ENCODE data around the gene TIMM50.

The TIMM50 gene

GRCh38 chr19:39500543-39500942 lies 19.9 kb downstream of the TIMM50 start:
- no peak for DNase-seq (ENCODE audit: low read depth)

GRCh38 chr19:39501340-39501739 lies 20.7 kb downstream of the TIMM50 start:
- no peak for DNase-seq (ENCODE audit: low read depth)

- DNase-seq (ENCODE audit: low read depth): peak; percentile 67
Measured at GRCh38 chr19:39502640-39503417, 22.2 kb downstream of the TIMM50 start.

- DNase-seq (ENCODE audit: low read depth): no peak
Measured at GRCh38 chr19:39506598-39506943, 25.9 kb downstream of the TIMM50 start.

GRCh38 chr19:39506944-39507714 lies 26.5 kb downstream of the TIMM50 start:
- DNase-seq (ENCODE audit: low read depth): no peak

- DNase-seq (ENCODE audit: low read depth): no peak
Measured at GRCh38 chr19:39507715-39508364, 27.2 kb downstream of the TIMM50 start.

GRCh38 chr19:39508629-39509028 lies 28.0 kb downstream of the TIMM50 start:
- no peak for DNase-seq (ENCODE audit: low read depth)

GRCh38 chr19:39509233-39509632 lies 28.6 kb downstream of the TIMM50 start:
- no peak for DNase-seq (ENCODE audit: low read depth)

GRCh38 chr19:39512988-39513387 lies 32.4 kb downstream of the TIMM50 start:
- DNase-seq (ENCODE audit: low read depth): no peak

- DNase-seq (ENCODE audit: low read depth): no peak
Measured at GRCh38 chr19:39514840-39515550, 34.4 kb downstream of the TIMM50 start, which contains the start of gene SELENOV. SELENOV (plus strand) TSS chr19:39515139; CDS start chr19:39515213, 74 bp downstream.

GRCh38 chr19:39515551-39516191 lies 35.0 kb downstream of the TIMM50 start:
- DNase-seq (ENCODE audit: low read depth): no peak

- no peak for DNase-seq (ENCODE audit: low read depth)
Measured at GRCh38 chr19:39516270-39516669, 35.6 kb downstream of the TIMM50 start.

- DNase-seq (ENCODE audit: low read depth): no peak
Measured at GRCh38 chr19:39517432-39517831, 36.8 kb downstream of the TIMM50 start.

- no peak for DNase-seq (ENCODE audit: low read depth)
Measured at GRCh38 chr19:39518458-39518857, 37.8 kb downstream of the TIMM50 start.

- no peak for DNase-seq (ENCODE audit: low read depth)
Measured at GRCh38 chr19:39518975-39519374, 38.3 kb downstream of the TIMM50 start.

- no peak for DNase-seq (ENCODE audit: low read depth)
Measured at GRCh38 chr19:39520541-39521484, 40.2 kb downstream of the TIMM50 start.

GRCh38 chr19:39524495-39524894 lies 43.9 kb downstream of the TIMM50 start:
- no peak for DNase-seq (ENCODE audit: low read depth)

GRCh38 chr19:39525205-39525604 lies 44.6 kb downstream of the TIMM50 start:
- no peak for DNase-seq (ENCODE audit: low read depth)

GRCh38 chr19:39531834-39532232 lies 51.2 kb downstream of the TIMM50 start:
- no peak for DNase-seq (ENCODE audit: low read depth)

GRCh38 chr19:39532233-39533002 lies 51.8 kb downstream of the TIMM50 start, which contains the start of gene EID2B:
EID2B (minus strand) TSS chr19:39532852; CDS start chr19:39532802, 50 bp downstream.
- peak; percentile 94 for DNase-seq (ENCODE audit: low read depth)
